Osteoblast (primary cell): ENCODE data around the gene DBH. TPM values are rescaled to one million over a fixed set of nuclear protein-coding genes. Genes with fewer than 3 reads are reported as not detected.

Source experiments
- DNase-seq: peaks from one replicate; pipeline ENCODE4 v3.0.0; 2011; ENCODE audit warnings: low spot score, mixed read lengths; ENCODE audit not compliant: insufficient read length; ENCODE audit errors: missing footprints
- H2AFZ ChIP-seq: 2 replicates; pipeline ENCODE4 v1.6.0; 2011; ENCODE audit warnings: mild to moderate bottlenecking, low read length
- H3K27ac ChIP-seq: 2 replicates; pipeline ENCODE4 v1.5.1; 2011; ENCODE audit warnings: mild to moderate bottlenecking, low read depth, low read length, moderate library complexity
- H3K27me3 ChIP-seq: 2 replicates; pipeline ENCODE4 v1.6.0; 2012; ENCODE audit warnings: mild to moderate bottlenecking, control low read depth, inconsistent platforms, low read length, moderate library complexity; ENCODE audit not compliant: insufficient read depth
- H3K36me3 ChIP-seq: 2 replicates; pipeline ENCODE4 v1.5.1; 2011; ENCODE audit warnings: mild to moderate bottlenecking, low read length, control low read depth, moderate library complexity; ENCODE audit not compliant: insufficient read depth
- H3K4me1 ChIP-seq: 2 replicates; pipeline ENCODE4 v1.5.1; 2011; ENCODE audit warnings: mild to moderate bottlenecking, low read length, control low read depth, moderate library complexity; ENCODE audit not compliant: insufficient read depth
- H3K4me2 ChIP-seq: 2 replicates; pipeline ENCODE4 v1.6.0; 2011; ENCODE audit warnings: mild to moderate bottlenecking, low read length; ENCODE audit not compliant: insufficient read depth
- H3K4me3 ChIP-seq: fragments of 200-600 bp; sonication (generic); 3 replicates; pipeline ENCODE4 v1.5.1; 2012; ENCODE audit warnings: mild to moderate bottlenecking, low read length, inconsistent platforms; ENCODE audit not compliant: insufficient read depth
- H3K79me2 ChIP-seq: 2 replicates; pipeline ENCODE4 v1.6.0; 2012; ENCODE audit warnings: mild to moderate bottlenecking, low read length, control low read depth, inconsistent platforms; ENCODE audit not compliant: insufficient read depth
- H3K9me3 ChIP-seq: 2 replicates; pipeline ENCODE4 v1.5.1; 2011; ENCODE audit warnings: low read depth, low read length, control low read depth
- H4K20me1 ChIP-seq: 2 replicates; pipeline ENCODE4 v1.6.0; 2012; ENCODE audit warnings: mild to moderate bottlenecking, low read length, control low read depth; ENCODE audit not compliant: insufficient read depth
- CTCF ChIP-seq: IDR thresholded peaks from 2 replicates; pipeline ENCODE4 v1.5.1; 2011; ENCODE audit warnings: mild to moderate bottlenecking, low read depth, low read length, moderate library complexity; ENCODE audit errors: extremely low read depth
- total RNA-seq: library from RNA; depleted of rRNA; stranded (reverse); fragments of >200 nt; gene quantifications from 2 replicates; pipeline ENCODE4 v1.2.3, GENCODE V29; 2012

The DBH gene
- total RNA-seq, 1 donor: not detected

GRCh38 chr9:133677126-133678010 lies 41.2 kb downstream of the DBH start:
- Histone ChIP-seq H3K9me3 (no peaks in the 10 kb centered on the region), H3K36me3 (no peaks in the 10 kb centered on the region), H4K20me1 (no peaks in the 10 kb centered on the region), H3K4me3 (no peak overlapping the region), H3K79me2 (no peaks in the 10 kb centered on the region), H3K4me2 (no peak overlapping the region), H3K27ac (no peak overlapping the region), H2AFZ (no peak overlapping the region), H3K4me1 (no peaks in the 10 kb centered on the region), H3K27me3 (no peaks in the 10 kb centered on the region)
- no peak for TF ChIP-seq CTCF
- DNase-seq: no peak

GRCh38 chr9:133679056-133679455 lies 42.9 kb downstream of the DBH start:
- H3K4me3 ChIP-seq: no peak overlapping the region
- no peak for DNase-seq
- H3K36me3 ChIP-seq: no peaks in the 10 kb centered on the region
- H3K79me2 ChIP-seq: no peaks in the 10 kb centered on the region
- H2AFZ ChIP-seq: no peak overlapping the region
- no peaks in the 10 kb centered on the region for H3K9me3 ChIP-seq
- H3K27ac ChIP-seq: no peak overlapping the region
- H3K27me3 ChIP-seq: no peaks in the 10 kb centered on the region
- TF ChIP-seq CTCF: no peak
- no peaks in the 10 kb centered on the region for H3K4me1 ChIP-seq
- H4K20me1 ChIP-seq: no peaks in the 10 kb centered on the region
- H3K4me2 ChIP-seq: no peak overlapping the region

DNA sequence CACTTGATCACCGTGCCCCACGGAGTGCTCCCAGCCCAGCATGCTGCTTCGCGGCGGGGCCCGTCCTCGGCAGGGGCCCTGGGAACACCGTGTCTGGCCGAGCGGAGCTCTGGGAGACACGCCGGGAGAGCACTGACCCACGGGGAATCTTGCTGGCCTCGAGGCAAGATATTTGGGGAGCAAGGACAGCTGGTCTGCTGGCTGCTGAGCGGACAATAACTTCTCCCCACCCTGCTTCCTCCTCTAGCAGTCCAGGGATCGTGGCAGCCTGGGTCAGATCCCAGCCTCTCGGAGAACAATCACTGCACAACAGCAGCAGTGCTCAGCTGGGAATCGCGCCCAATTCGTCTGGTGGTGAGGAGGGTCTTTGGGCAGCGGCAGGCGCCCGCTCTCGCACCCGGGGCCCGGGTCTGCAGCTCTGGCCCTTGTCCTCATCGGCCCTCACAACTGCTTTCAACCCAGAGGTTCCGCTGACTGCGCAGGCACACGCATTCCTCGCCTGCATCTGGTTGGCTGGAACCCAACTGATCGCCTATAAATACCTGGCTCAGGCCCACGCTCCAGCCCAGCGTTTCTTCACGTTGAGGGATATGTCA lies 43.4 kb downstream of the DBH start:
- Histone ChIP-seq H3K9me3 (no peaks in the 10 kb centered on the region), H3K4me3 (no peak overlapping the region), H3K27ac (no peak overlapping the region), H2AFZ (no peak overlapping the region), H3K27me3 (no peaks in the 10 kb centered on the region), H3K4me1 (no peaks in the 10 kb centered on the region), H4K20me1 (no peaks in the 10 kb centered on the region), H3K4me2 (no peak overlapping the region), H3K79me2 (no peaks in the 10 kb centered on the region), H3K36me3 (no peaks in the 10 kb centered on the region)
- DNase-seq: no peak
- no peak for TF ChIP-seq CTCF

DNA sequence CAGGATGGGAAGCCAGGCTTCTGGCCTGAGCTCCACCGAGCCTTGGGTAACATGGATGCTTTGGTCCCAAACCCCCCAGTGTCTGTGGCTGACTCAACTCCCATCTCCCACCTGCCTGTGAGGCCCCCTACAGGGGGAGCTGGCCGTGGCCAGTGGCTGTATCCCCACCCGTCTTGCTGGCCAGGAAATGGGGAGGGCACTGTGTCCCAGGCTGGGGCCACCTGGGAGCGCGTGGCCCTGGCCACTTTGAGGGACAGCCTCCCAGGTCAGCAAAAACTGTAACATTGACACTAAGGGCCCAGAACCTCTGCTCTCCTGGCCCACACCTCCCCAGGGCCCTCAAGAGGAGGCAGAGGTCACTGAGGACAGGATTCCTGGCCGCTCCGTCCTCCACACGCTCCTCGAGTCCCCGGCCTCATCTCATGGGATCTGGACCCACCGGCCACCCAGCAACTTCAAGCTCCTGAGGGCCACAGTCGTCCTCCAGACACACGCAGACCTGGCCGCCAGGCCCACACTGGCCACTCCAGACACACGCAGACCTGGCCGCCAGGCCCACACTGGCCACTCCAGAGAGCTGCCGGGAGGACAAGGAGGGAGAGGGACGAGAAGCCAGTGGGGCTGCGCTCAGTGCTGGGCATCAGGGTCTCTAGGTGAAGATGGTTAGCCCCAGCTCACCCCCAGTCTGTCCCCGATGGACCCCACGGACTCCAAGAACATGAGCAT lies 44.2 kb downstream of the DBH start:
- no peak for TF ChIP-seq CTCF
- no peak overlapping the region for H2AFZ ChIP-seq
- no peaks in the 10 kb centered on the region for H3K27me3 ChIP-seq
- no peaks in the 10 kb centered on the region for H3K36me3 ChIP-seq
- H3K4me3 ChIP-seq: no peak overlapping the region
- no peaks in the 10 kb centered on the region for H3K4me1 ChIP-seq
- H3K9me3 ChIP-seq: no peaks in the 10 kb centered on the region
- no peak overlapping the region for H3K27ac ChIP-seq
- H4K20me1 ChIP-seq: no peaks in the 10 kb centered on the region
- no peak for DNase-seq
- no peaks in the 10 kb centered on the region for H3K79me2 ChIP-seq
- no peak overlapping the region for H3K4me2 ChIP-seq
